Stimulated activated CD4-positive, alpha-beta T cell treated with anti-CD3 and anti-CD28 coated beads, Interleukin-15, amount 100 ng/mL, for 48 hours (primary cell): ENCODE measurements around the gene SYNGR3.
"Not testable (repeated sequence)": the region's sequence is repeated elsewhere in the genome, so short reads cannot be mapped to it uniquely, and the experiment has no call there.

Source experiments
- DNase-seq, 2 donors: peaks; one replicate each; pipeline ENCODE4 v3.0.0-alpha.2; 2020; ENCODE audit warnings: low read depth in 2 of 2

The SYNGR3 gene

DNA sequence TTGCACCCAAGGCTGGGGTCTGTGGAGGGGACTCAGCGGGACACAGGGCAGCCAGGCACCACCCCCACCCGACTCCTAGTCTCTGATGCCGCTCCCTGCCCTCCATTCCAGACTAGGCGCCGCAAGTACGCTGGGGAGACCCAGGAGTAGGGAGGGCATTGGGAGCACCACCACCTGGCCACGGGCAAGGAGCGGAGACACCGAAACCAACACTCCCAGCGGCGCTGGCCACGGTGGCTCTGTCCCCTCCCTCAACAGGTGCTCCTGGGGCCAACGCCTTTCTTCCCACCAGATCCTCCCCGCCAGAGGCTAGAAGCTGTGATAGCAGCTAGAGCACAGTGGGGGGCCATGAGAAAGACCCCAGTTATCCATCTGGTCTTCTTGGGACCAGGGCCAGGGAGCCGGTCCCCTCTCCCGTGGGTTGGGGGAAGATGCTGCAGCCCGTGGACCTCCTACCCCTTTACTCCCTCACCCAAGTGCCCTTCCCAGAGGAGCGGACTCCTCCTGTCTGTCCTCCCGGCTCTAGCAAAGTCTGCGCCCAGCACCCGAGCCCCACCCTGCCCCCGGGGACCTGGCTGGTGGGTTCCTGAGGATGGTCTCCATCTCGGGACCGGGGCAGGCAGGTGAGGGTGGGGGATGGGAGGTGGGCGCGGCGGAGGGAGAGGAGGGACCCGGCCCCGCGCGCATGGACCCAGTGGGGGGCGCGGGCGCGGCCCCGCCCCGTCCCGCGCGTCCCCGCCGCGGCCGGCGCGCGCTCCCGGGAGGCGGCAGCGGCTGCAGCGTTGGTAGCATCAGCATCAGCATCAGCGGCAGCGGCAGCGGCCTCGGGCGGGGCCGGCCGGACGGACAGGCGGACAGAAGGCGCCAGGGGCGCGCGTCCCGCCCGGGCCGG is at the start of gene SYNGR3:
TSS of gene SYNGR3 (plus strand) at position 762 of the 892 bp plus-strand sequence. CDS start 133 bp downstream, outside the sequence.
- DNase-seq, result no peak

- DNase-seq, result no peak
These were observed 49.3 kb upstream of the SYNGR3 start for GRCh38 chr16:1940273-1941161.

DNA sequence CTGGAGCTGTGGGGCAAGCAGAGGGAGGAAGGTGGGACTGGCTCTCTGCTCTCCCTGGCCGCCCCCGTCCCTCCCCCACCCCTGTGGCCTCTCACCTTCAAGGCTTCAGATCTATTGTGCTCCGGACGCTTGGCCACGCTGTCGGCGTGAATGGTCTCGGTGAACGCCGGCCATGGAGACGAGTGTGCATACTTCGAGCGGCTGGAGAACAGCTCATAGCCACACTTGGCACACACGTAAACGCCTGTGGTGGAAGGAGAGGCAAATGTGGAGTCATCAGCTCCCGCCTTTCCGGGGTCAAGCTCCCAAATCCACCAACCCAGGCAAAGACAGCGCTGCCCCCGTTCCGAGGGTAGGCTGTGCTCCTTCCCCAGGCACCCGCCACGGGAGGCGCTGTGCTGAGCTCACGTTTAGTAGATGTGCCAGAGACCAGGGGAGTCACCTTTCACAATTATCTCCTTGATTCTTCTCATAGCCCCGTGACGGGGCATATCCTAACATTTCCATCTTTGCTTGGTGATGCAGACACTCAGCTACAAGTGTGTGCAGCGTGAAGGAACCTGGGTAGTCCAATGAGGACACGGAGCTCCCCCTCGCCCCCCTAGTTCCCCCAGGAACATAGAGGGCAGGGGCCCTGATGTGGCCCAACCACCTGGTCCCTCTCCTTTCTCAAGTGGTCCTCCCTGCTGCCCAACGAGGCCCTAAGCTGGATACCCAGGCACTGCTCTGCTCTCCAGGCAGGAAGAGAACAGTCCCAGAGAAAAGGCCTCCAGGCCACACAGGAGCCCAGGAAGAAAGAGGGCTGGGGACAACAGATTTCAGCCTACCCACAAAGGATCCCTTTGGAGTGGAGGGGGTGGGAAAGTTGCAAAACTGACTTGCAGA is 48.4 kb upstream of the SYNGR3 start:
- no peak for DNase-seq

DNA sequence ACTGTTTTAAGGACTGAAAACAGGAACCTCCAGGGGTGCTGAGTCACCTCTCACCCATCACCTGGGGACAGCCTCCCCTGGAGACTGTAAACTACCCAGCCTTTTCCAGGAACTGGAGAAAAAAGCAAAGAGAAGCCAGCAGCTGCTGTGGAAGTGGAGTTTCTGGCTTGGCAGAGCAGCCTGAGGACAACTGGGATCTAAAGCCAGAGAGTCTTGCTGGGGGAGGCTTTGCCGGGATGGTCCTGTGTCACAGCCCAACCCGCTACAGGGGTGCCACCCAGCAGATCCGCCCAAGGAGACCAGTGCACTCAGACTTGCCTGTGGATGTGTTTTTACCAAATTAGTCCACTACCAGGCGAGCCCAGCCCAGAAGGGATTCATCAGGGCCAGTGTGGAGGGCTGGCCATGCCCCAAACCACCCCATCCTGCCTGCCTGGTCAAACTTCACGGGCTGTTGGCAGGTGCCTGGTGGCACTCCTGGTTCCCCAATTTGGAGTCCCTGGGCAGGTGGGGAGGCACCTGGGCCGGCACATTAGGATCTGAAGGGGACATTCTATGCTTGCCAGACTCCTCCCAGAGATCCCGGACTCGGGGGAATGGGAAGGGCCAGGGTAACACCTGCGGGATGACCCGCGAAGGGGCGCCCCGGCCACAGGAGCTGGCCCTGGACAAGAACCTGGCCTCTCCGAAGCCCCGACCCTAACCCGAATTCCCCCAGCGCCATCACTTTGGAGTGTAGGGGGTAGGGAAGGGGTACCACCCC is 47.5 kb upstream of the SYNGR3 start:
- DNase-seq, result no peak

DNA sequence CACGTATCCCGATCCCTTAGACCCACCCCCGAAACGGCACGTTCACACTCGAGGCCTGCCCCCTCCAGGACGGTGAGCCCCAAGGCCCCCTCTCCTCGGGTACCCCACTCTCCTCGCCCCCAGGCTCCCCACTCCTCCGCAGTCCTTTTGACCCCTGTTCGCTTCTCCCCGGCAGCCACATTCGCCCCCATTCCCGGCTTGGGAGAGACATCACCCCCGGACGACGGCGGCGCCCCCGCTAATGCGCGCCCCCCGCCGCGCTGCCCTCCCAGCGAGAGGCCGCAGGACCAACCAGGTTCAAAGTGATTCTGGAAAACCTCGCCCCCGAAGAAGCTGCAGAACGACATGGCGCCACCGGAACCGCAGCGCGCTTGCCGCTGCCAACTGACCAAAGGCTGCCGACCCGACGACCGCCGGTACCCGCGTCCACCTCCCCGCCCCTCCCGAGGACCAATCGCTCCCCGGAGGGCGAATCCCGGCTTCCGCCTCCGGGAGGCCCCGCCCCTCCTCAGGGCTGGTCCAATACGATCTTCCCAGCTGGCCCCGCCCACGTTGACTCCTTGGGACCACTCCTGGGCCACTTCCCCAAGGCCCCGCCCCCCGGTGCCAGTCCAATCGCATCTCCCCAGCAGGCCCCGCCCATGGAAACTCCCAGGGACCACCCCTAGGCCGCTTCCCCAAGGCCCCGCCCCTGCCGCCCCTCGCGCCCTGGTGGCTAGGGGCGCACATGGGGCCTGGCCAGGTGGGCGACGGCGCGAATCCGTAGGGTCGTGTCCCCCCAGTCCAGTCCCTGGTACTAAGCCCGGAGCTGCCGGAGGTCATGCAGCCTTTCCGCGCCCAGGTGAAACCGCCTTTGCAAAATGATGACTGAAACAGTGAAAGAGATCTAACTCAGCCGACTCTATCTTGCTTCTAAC is 46.7 kb upstream of the SYNGR3 start, which contains the start of gene MSRB1:
TSS of gene MSRB1 (minus strand) at position 390 of the 917 bp plus-strand sequence. CDS start at position 347, 43 bp downstream.
- peak; percentile 99 to 100 for DNase-seq

- DNase-seq, result no peak
These were observed 45.1 kb upstream of the SYNGR3 start for GRCh38 chr16:1944612-1945199.

GRCh38 chr16:1945559-1946391 is 44.0 kb upstream of the SYNGR3 start:
- no peak for DNase-seq

DNA sequence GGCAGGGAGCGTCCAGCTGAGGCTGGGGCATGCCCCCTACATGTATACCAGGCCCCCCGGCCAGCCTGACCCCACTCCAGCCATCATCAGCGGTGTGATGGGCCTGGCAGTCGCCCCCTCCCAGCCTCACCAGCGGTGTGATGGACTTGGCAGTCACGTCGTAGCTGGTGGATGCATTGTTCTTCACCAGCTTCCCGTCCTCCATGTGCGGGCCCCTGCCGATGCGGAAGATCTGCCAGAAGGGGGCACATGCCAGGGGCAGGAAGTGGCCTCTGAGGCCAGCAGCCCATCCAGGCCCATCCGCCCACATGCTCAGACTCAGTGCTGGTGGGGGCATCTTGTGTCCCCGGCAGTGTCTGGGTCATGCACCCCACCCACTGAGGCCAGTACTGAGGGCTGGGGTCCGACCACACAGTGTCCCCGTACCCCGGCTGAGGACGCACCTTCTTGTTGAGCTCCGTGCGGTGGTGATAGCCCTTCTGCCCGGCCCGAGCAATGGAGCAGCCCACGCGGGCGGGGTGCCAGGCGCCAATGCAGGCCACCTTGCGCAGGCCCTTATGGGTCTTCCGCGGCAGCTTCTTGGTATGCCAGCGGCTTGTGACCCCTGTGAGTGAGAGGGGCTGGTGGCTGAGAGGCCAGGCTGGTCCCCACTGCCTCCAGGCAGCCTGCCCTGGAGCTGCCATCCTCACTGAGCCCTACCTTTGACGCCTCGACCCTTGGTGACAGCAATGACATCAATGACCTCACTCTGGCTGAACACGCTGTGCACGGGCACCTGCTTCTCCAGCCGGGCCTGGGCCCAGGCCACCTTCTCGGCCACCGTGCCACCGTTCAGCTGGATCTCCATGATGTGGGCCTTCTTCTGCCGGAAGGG is 43.0 kb upstream of the SYNGR3 start:
- no peak for DNase-seq

- no peak for DNase-seq
These were observed 42.5 kb upstream of the SYNGR3 start for GRCh38 chr16:1947369-1947670.

GRCh38 chr16:1949507-1949906 is 40.3 kb upstream of the SYNGR3 start:
- no peak for DNase-seq

DNA sequence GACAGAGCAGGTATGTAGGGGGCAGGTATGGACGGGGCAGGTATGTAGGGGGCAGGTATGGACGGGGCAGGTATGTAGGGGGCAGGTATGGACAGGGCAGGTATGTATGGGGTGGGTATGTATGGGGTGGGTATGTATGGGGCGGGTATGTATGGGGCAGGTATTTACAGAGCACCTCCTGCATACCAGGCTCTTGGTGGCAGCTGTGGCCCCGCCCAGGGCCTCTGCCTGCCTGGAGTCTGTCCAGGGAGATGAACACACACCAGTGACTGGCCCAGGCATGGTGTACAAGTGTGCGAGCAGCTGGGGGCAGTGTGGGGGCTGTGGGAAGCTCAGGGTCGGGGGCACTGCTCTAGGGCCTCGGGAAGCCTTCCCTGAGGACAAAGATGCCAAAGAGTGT is 39.7 kb upstream of the SYNGR3 start:
- no peak for DNase-seq

GRCh38 chr16:1950559-1950958 is 39.2 kb upstream of the SYNGR3 start:
- no peak for DNase-seq

DNA sequence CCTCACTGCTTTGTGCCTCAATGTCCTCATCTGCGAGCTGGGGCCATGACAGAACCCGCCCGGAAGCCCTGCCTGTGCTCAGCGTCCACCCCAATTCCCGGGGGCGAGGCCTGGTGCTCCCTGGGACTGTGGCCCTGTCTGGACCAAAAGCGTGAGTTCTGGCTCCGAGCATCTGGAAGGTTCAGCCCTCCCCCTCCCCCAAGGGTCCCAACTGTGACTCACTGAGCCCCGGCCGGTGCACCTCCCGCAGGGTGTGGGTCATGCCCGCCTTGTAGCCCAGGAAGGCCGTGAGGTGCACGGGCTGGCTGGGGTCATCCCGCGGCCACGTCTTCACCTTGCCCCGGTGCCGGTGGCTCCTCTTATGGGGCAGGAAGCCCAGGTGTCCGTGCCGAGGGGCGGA is 36.0 kb upstream of the SYNGR3 start:
- DNase-seq, result no peak

DNA sequence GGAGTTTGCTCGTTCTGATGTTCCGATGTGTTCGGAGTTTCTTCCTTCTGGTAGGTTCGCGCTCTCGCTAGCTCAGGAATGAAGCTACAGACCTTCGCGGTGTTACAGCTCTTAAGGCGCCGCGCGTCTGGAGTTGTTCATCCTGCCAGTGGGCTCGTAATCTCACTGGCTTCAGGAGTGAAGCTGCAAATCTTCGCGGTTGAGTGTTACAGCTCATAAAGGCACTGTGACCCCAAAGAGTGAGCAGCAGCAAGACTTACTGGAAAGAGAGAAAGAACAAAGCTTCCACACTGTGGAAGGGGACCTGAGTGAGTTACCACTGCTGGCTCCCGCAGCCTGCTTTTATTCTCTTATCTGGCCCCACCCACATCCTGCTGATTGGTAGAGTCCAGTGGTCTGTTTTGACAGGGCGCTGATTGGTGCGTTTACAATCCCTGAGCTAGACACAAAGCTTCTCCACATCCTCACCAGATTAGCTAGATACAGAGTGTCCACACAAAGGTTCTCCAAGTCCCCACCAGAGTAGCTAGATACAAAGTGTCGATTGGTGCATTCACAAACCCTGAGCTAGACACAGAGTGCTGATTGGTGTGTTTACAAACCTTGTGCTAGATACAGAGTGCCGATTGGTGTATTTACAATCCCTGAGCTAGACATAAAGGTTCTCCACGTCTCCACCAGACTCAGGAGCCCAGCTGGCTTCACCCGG is 32.2 kb upstream of the SYNGR3 start:
- not testable (repeated sequence) for DNase-seq

DNA sequence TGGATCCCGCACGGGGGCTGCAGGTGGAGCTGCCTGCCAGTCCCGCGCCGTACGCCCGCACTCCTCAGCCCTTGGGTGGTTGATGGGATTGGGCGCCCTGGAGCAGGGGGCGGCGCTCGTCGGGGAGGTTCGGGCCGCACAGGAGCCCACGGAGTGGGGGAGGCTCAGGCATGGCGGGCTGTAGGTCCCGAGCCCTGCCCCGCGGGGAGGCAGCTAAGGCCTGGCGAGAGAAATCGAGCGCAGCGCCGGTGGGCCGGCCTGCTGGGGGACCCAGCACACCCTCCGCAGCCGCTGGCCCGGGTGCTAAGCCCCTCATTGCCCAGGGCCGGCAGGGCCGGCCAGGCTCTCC is 31.7 kb upstream of the SYNGR3 start:
- not testable (repeated sequence) for DNase-seq

- DNase-seq, result no peak
These were observed 31.0 kb upstream of the SYNGR3 start for GRCh38 chr16:1958715-1959268.
